ENCODE results near the gene MUS81. TPM values are rescaled to one million over a fixed set of nuclear protein-coding genes. Genes with fewer than 3 reads are reported as not detected.
A peak's percentile ranks its signal among the peaks of the same experiment; 100 is the strongest.

Gene MUS81
- total and polyA plus RNA-seq, 2 of the 4 experiments (the other 2 are of a cell fraction), result 23.7 to 47.9 TPM

DNA sequence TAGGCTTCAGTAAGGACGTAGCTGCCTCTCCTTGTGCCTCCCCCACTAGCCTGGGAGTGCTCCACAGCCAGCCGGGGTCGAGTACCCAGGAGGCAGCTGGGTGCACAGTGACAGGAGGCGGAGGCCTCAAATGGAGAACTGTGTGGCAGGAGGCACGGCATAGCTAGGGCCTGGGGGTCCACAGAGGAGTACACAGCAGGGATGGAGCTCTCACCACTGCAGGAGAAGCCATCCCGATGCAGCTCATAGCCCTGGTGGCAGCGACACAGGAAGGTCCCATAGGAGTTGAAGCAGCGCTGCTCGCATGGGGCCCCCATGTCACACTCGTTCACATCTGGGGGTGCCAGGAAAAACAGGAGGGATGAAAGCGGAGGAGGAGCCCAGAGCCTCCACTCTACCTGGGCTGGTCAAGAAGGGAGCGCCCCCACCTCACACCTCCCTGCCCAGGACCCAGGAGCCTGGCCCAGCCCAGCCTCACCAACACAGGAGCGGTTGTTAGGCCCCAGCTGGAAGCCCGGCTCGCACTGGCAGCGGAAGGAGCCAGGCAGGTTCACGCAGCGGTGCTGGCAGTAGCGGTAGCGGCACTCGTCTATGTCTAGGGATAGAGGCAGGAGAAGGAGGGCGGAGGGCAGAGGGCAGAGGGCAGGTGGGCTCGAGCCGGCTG lies 9.5 kb downstream of the MUS81 start:
- 0 out of 2 replicates have a peak overlapping the region, but pooled peaks have one; percentile 20 for H3K23ac ChIP-seq (ENCODE audit: low read depth, low read length)
- ChIA-PET CTCF (interaction anchor here (2.0 kb wide), 1 partner anchor 10 kb away, joined by 7 read pairs; the partner anchor contains the start of gene MUS81), POLR2A (ENCODE audit: unreplicated experiment) (interaction anchor here (1.4 kb wide), 1 partner anchor 10 kb away, joined by 5 read pairs; no protein-coding TSS in a partner anchor)
- peaks cover 61% of the 10 kb centered on the region for H3K36me3 ChIP-seq (ENCODE audit: control insufficient read depth, insufficient read depth, low read length)
- H4K91ac ChIP-seq (ENCODE audit: insufficient read depth, low read depth, low read length), result no peak overlapping the region
- BruUV-seq (replicated peaks), result no TSS peak
- H2AK5ac ChIP-seq (ENCODE audit: low read depth, low read length), result no peak overlapping the region
- WGBS, 2 experiments (ENCODE audit: extremely low coverage in 2 of 2, insufficient read length in 1 of 2), result 83% methylated on average over 4 of the region's 24 CpGs; no CpG with 5 or more reads in 1 of the 2 experiments
- H2AK9ac ChIP-seq (replicated peaks; ENCODE audit: low read depth, low read length, poor library complexity), result no peak overlapping the region
- 0 out of 2 replicates have a peak, but pooled peaks have one; percentile 10 for TF ChIP-seq POLR2A (IDR thresholded peaks at IDR 0.05; ENCODE audit: low read depth, low read length)
- no peak for TF ChIP-seq CHD1 (IDR thresholded peaks at IDR 0.05; ENCODE audit: low read depth, low read length)
- intact Hi-C loops (cut with micrococcal nuclease), result no loop called here
- no peak overlapping the region for H2BK120ac ChIP-seq (ENCODE audit: low read depth, low read length)
- no peak overlapping the region for H3K14ac ChIP-seq (replicated peaks; ENCODE audit: low read depth, low read length)
- no peaks in the 10 kb centered on the region for H3K27me3 ChIP-seq (ENCODE audit: control insufficient read depth, insufficient read depth, low read length)
- H3K9ac ChIP-seq (ENCODE audit: low read depth, low read length), result no peak overlapping the region
- H3K4me3 ChIP-seq (ENCODE audit: insufficient read depth, low read depth, low read length), result no peak overlapping the region
- H3K4me2 ChIP-seq (ENCODE audit: low read depth, low read length), result no peak overlapping the region
- no peak overlapping the region for H4K8ac ChIP-seq (ENCODE audit: low read depth in 2 of 2, low read length in 2 of 2)
- H2BK20ac ChIP-seq (ENCODE audit: low read depth, low read length), result no peak overlapping the region
- no peak overlapping the region for H2BK15ac ChIP-seq (ENCODE audit: low read depth, low read length)
- no peak overlapping the region for H4K5ac ChIP-seq (ENCODE audit: low read depth, low read length)
- in situ Hi-C loops (cut with MboI; ENCODE audit: low sequenced_read_pairs), result no loop called here
- no peak overlapping the region for H3K18ac ChIP-seq (ENCODE audit: low read depth, low read length)
- no peak overlapping the region for H2AFZ ChIP-seq (replicated peaks; ENCODE audit: low read length, poor library complexity)
- H3K79me1 ChIP-seq (ENCODE audit: low read depth in 1 of 2, low read length in 2 of 2), result peaks cover 18 to 69% of the 10 kb centered on the region in 2 experiments
- H2BK5ac ChIP-seq (ENCODE audit: low read depth, low read length, poor library complexity, severe bottlenecking), result no peak overlapping the region
- peaks cover 47% of the 10 kb centered on the region for H4K20me1 ChIP-seq (ENCODE audit: insufficient read depth, low read length)
- dilution Hi-C loops (cut with HindIII; ENCODE audit: low sequenced_read_pairs, unreplicated experiment), result no loop called here
- no peak overlapping the region for H3K27ac ChIP-seq (ENCODE audit: insufficient read depth, low read length)
- H3K4ac ChIP-seq (ENCODE audit: low read depth, low read length), result no peak overlapping the region
- 0 out of 2 replicates have a peak, but pooled peaks cover 5% of the 10 kb centered on the region for H3K9me1 ChIP-seq (ENCODE audit: insufficient read depth, low read length)
- no peak for ATAC-seq (ENCODE audit: low read depth)
- H3K56ac ChIP-seq (ENCODE audit: extremely low read depth, insufficient read depth, low read length), result no peak overlapping the region
- peaks cover 14% of the 10 kb centered on the region for H3K4me1 ChIP-seq (ENCODE audit: control insufficient read depth, insufficient read depth, low read length)
- H3K9me3 ChIP-seq (ENCODE audit: control insufficient read depth, insufficient read depth, low read length), result no peaks in the 10 kb centered on the region
- no peak for DNase-seq

All from IMR-90 (cell line).